D721Med (cell line): Measurements from ENCODE around the gene DIAPH1.
A peak's percentile ranks its signal among the peaks of the same experiment; 100 is the strongest.

ENCODE experiments used
- DNase-seq: peaks from one replicate; pipeline ENCODE4 v3.0.0; 2011; ENCODE audit warnings: low spot score; ENCODE audit not compliant: insufficient read length
- FAIRE-seq: peaks from 2 replicates; lab custom pipeline; 2011; peaks lifted over from hg19 to GRCh38; lab: Jason Lieb, UNC
- CTCF ChIP-seq: IDR thresholded peaks from 2 replicates; pipeline ENCODE4 v1.5.1; 2012; ENCODE audit warnings: mild to moderate bottlenecking, control low read depth; ENCODE audit not compliant: insufficient read depth; ENCODE audit errors: missing control alignments

Gene DIAPH1

GRCh38 chr5:141488591-141489561 lies 129.9 kb downstream of the DIAPH1 start, which contains the start of gene PCDHGC5:
Gene PCDHGC5, plus strand, starts transcription at chr5:141489081. Its CDS starts 160 bp downstream, at chr5:141489241.
- no peak for FAIRE-seq
- TF ChIP-seq CTCF: no peak
- DNase-seq: peak; percentile 3

- DNase-seq (no peak), FAIRE-seq (no peak)
- no peak for TF ChIP-seq CTCF
Measured at GRCh38 chr5:141487131-141487530, 131.7 kb downstream of the DIAPH1 start.

- no peak for TF ChIP-seq CTCF
- FAIRE-seq: no peak
- no peak for DNase-seq
Measured at GRCh38 chr5:141486091-141486490, 132.7 kb downstream of the DIAPH1 start.

- FAIRE-seq: no peak
- TF ChIP-seq CTCF: no peak
- peak; percentile 3 for DNase-seq
Measured at GRCh38 chr5:141485321-141486055, 133.3 kb downstream of the DIAPH1 start.

- DNase-seq (no peak), FAIRE-seq (no peak)
- no peak for TF ChIP-seq CTCF
Measured at GRCh38 chr5:141484641-141485311, 134.0 kb downstream of the DIAPH1 start, which contains the start of gene PCDHGC4. Gene PCDHGC4, plus strand, starts transcription at chr5:141485030. Its CDS starts 144 bp downstream, at chr5:141485174.

- FAIRE-seq: no peak
- DNase-seq: no peak
- TF ChIP-seq CTCF: no peak
Measured at GRCh38 chr5:141484310-141484640, 134.5 kb downstream of the DIAPH1 start.
